ENCODE results near the gene SEC14L3.

GRCh38 chr22:30421695-30422480 is 49.9 kb downstream of the SEC14L3 start:
- TF ChIP-seq POLR2A (IDR thresholded peaks at IDR 0.05; ENCODE audit: extremely low read depth, insufficient read length) (no peak), CTCF (IDR thresholded peaks at IDR 0.05; ENCODE audit: low read depth, low read length) (no peak)
